GM18867 (cell line): Measurements from ENCODE around the gene ZC3H7B.

Source experiments
- ATAC-seq: cut with Tn5 transposase; IDR thresholded peaks from one replicate; pipeline ENCODE4 v1.9.1; 2021; ENCODE audit warnings: mild to moderate bottlenecking, moderate library complexity; ENCODE audit not compliant: unreplicated experiment

Gene ZC3H7B

GRCh38 chr22:41324821-41325528 lies 23.6 kb downstream of the ZC3H7B start:
- no peak for ATAC-seq

DNA sequence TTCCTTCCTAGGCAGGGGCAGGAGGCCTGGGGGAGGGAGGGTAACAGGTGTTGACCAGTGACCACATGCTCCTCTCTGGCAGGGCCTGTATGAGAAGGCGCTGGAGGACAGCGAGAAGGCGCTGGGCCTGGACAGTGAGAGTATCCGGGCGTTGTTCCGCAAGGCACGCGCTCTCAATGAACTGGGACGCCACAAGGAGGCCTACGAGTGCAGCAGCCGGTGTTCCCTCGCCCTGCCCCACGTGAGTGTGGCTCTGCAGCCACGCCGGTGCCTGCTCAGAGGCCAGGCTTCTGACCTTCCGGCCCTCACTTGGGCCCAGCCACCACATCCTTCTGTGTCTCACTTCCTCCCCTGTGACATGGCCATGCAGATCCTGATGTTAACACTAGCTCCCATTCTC lies 25.8 kb downstream of the ZC3H7B start:
- ATAC-seq = no peak

GRCh38 chr22:41330169-41330568 lies 28.8 kb downstream of the ZC3H7B start:
- no peak for ATAC-seq

- ATAC-seq = no peak
Measured at GRCh38 chr22:41332217-41332939, 31.1 kb downstream of the ZC3H7B start.

- ATAC-seq = no peak
Measured at GRCh38 chr22:41333806-41334205, 32.5 kb downstream of the ZC3H7B start.

GRCh38 chr22:41334215-41334614 lies 32.9 kb downstream of the ZC3H7B start:
- ATAC-seq = no peak

- no peak for ATAC-seq
Measured at GRCh38 chr22:41334951-41335635, 33.8 kb downstream of the ZC3H7B start.

DNA sequence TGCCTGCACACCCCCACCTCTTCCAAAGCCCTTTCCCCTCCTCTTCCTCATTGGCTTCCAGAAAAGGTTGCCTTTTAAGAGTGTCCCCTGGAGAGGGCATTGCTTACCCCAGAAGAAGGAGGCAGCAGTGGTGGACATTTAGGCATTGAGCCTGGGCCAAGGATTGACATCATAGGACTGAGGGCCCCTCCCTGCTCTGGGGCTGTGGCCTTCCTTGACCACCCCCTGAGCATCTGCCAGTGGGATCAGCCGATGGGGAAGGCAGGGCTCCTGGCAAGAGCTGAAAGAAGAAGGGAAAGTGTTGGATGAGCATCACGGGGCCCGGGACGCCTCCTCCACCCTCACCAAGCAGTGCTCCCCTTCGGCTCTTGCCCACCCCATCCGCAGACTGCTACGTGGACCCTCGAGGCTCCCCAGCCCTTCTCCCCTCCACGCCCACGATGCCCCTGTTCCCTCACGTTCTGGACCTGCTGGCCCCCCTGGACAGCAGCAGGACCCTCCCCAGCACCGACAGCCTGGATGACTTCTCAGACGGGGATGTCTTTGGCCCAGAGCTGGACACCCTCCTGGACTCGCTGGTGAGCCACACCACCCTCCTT lies 37.4 kb downstream of the ZC3H7B start:
- no peak for ATAC-seq

GRCh38 chr22:41339823-41340222 lies 38.5 kb downstream of the ZC3H7B start:
- no peak for ATAC-seq

GRCh38 chr22:41340357-41340756 lies 39.0 kb downstream of the ZC3H7B start:
- ATAC-seq = no peak

- no peak for ATAC-seq
Measured at GRCh38 chr22:41341012-41341411, 39.7 kb downstream of the ZC3H7B start.

DNA sequence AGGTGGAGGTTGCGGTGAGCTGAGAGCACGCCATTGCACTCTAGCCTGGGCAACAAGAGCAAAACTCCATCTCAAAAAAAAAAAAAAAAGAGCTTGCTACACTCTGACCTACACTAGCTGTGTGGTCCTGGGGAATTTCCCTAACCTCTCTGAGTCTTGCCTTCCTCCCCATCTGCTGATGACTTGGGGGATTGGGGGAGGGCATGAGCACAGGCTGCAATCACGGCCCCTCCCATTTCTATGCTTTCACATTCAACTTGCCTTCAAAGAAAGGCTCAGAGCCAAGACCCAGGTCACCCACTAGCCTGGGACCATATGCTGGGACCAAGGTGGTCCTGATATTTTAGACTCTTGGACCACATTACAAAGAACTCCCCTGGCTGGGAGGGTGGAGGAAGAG lies 40.7 kb downstream of the ZC3H7B start:
- ATAC-seq = no peak

DNA sequence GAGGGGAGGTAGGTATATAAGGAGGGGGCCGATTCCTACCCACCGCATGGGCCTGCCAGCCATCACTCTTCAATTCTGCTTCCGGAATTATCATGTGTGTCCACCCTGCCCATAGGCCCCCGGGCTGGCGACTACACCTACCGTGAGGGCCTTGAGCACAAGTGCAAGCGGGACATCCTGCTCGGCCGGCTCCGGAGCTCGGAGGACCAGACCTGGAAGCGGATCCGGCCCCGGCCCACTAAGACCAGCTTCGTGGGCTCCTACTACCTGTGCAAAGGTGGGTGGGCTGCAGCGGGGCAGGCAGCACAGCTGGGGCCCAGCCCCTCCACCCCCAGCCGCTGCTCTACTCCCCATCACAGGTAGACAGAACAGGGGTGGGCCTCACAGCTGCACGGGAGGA lies 42.0 kb downstream of the ZC3H7B start:
- no peak for ATAC-seq

GRCh38 chr22:41343717-41344116 lies 42.4 kb downstream of the ZC3H7B start:
- ATAC-seq = no peak

DNA sequence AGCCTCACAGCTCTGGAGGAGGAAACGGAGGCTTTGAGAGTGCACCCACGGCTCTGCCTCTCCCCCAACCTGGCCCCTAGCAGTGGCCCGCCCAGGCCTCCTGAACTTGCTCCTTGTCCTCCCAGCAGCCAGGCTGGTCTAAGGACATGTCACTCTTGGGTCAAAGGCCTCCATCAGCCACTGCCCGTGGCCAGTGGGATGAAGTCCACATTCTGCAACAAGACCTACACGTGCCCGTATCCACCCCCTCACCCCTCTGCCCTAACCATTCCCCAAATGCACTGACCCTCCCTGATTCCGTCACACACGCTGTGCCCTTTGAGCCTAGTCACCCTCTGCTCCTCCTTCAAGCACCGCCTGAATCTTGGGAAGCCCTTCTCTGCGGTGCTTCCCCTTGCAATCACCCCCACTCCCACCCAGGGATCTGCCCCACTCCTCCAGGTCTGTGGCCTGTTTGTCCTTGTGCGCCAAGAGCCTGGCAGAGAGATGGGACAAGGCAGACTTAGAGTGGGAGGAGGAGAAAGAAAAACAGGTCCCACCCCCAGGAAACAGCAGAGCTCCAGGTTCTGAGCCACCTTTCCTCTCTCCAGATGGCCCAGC lies 43.0 kb downstream of the ZC3H7B start:
- ATAC-seq = no peak

DNA sequence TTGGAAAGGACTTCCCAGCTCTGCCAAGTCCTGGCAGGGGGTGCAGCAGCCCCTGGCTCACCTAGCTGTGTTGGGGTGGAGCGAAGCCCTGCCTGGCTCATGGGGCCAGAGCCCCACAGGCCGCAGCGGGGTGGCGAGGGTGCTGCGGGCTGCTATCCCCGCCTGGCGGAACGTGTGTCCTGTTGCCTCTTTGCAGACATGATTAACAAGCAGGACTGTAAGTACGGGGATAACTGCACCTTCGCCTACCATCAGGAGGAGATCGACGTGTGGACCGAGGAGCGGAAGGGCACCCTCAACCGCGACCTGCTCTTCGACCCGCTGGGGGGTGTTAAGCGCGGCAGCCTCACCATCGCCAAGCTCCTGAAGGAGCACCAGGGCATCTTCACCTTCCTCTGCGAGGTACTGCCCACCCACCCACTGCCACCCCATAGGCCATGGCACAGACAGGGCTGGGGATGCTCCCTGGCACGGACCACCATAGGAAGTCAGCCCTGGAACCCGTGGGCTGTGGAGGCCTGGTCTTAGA lies 44.5 kb downstream of the ZC3H7B start:
- no peak for ATAC-seq

DNA sequence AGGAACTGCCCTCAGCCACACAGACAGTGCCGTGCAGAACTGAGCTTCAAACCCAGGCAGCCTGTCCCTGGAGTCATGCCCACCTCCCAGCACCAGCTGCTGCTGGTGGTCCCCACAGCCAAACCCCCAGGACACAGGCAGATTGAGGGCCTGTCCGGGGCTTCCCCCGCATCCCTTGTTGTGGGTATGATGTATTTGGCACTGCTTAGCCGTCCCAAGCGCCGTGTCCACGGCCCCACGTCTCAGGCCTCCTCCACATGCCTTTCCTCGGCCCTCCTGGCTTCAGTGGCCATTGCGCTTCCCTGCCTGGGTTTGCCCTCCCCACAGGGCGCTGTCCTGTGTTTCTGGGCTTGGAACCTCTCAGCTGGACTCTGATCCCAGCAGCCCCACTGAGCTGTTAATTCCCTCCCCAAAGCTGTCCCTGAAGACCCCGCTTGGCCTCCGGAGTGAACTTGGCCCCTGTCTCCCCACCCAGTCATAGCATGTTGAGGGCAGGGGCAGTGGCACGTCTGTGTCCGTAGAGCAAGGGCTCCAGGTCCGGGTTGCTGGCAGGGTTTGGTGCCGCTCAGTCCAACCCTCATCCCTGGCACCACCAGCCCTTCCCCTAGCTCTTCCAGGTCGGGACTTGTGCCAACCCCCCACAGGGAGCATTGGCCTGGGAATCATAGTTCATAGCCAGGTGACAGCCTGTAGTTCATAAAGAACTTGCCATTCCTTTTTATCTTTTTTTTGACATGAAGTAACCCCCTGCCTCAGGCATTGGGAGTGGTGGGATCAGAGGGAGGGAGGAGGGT lies 45.9 kb downstream of the ZC3H7B start:
- no peak for ATAC-seq

GRCh38 chr22:41348964-41349484 lies 47.7 kb downstream of the ZC3H7B start:
- ATAC-seq = no peak

- ATAC-seq = no peak
Measured at GRCh38 chr22:41350087-41350486, 48.8 kb downstream of the ZC3H7B start.

DNA sequence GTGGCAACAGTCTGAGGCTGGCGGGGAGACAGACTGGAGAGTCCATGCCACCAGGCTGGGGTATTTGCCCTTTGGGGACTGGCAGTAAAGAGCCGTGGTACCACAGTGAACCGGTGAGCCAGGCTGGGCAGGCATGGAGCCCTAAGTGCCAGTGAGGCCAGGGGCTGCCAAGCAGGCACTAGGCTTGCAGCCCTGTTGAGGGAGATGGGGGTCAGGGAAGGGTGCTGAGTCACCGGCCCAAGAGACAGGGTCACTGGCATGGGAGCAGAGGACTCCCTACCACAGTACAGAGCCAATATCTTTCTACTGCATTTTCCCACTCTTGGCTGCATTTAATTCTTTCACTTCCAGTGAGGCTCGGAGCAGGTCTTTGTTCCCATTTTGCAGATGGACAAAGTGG lies 49.7 kb downstream of the ZC3H7B start:
- no peak for ATAC-seq
